K562 (cell line): ENCODE results near the gene DRC3. TPM values are rescaled to one million over a fixed set of nuclear protein-coding genes. Genes with fewer than 3 reads are reported as not detected.

Experiments used
- ZNF785 ChIP-seq: fragments of 250-450 bp; sonication (Bioruptor Pico); IDR thresholded peaks from 2 replicates; pipeline ENCODE4 v1.4.0; 2020; ENCODE audit warnings: mild to moderate bottlenecking
- polyA plus RNA-seq, 8 experiments: library from polyadenylated mRNA; depleted of rRNA in 4 of 8; stranded (reverse) in 5 of 8; unstranded in 3 of 8; fragments of >200 nt; fragmentation: Nextera tagmentation in 2 of 8; fragmentation: Illumina TruSeq in 1 of 8; extraction: Ambion mirVana in 2 of 8; extraction: Trizol in 1 of 8; gene quantifications; 2 replicates each; pipeline versions ENCODE4 v1.2.1 to v1.2.3, GENCODE V29; 2011 to 2014; ENCODE audit warnings: inconsistent platforms in 1 of 8, missing spikeins in 1 of 8
- total RNA-seq, 7 experiments: library from RNA; depleted of rRNA in 6 of 7; stranded (reverse); fragments of >200 nt in 6 of 7; fragmentation: Illumina TruSeq in 2 of 7; extraction: Trizol in 2 of 7; gene quantifications; 2 replicates each; pipeline versions ENCODE4 v1.2.1 to v1.2.3, GENCODE V29; 2011 to 2021; ENCODE audit warnings: low replicate concordance in 1 of 7
- TF ChIP-seq, protein P1 (sequence below), 2 experiments: fragments of 450-650 bp in 1 of 2; sonication (generic) in 1 of 2; formaldehyde crosslinking in 1 of 2; IDR thresholded peaks; 2 replicates each; pipeline versions ENCODE4 v1.7.1 to v1.9.0; 2016 to 2022; ENCODE audit warnings: inconsistent platforms in 1 of 2, mild to moderate bottlenecking in 1 of 2, missing genetic modification reagents in 1 of 2

The DRC3 gene
- total and polyA plus RNA-seq, 9 of the 15 experiments (the other 6 are each of a cell fraction or from before 2014, with no cell fraction given) = 0.10 to 0.84 (median 0.30) TPM; not detected in 3

DNA sequence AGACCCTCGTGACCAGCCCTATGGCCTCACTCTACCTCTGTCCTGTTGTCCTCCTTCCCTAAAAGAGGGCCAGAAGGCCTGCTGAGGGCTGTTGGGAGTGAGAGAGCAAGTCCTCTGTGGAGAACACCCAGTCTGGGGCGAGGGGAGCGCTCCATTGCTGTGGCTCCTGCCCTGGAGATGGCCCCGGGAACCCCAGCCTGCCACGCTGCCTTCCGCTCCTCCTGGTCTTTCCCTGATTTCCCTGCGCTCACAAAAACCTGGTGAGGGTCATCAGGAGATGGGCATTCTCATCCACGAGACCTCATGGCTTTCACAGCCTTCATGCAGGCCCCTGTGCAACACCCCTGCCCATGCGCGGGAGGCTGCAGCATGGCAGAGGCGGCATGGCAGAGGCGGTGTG, 21.2 kb downstream of the DRC3 start (continued):
- TF ChIP-seq, protein P1, sequence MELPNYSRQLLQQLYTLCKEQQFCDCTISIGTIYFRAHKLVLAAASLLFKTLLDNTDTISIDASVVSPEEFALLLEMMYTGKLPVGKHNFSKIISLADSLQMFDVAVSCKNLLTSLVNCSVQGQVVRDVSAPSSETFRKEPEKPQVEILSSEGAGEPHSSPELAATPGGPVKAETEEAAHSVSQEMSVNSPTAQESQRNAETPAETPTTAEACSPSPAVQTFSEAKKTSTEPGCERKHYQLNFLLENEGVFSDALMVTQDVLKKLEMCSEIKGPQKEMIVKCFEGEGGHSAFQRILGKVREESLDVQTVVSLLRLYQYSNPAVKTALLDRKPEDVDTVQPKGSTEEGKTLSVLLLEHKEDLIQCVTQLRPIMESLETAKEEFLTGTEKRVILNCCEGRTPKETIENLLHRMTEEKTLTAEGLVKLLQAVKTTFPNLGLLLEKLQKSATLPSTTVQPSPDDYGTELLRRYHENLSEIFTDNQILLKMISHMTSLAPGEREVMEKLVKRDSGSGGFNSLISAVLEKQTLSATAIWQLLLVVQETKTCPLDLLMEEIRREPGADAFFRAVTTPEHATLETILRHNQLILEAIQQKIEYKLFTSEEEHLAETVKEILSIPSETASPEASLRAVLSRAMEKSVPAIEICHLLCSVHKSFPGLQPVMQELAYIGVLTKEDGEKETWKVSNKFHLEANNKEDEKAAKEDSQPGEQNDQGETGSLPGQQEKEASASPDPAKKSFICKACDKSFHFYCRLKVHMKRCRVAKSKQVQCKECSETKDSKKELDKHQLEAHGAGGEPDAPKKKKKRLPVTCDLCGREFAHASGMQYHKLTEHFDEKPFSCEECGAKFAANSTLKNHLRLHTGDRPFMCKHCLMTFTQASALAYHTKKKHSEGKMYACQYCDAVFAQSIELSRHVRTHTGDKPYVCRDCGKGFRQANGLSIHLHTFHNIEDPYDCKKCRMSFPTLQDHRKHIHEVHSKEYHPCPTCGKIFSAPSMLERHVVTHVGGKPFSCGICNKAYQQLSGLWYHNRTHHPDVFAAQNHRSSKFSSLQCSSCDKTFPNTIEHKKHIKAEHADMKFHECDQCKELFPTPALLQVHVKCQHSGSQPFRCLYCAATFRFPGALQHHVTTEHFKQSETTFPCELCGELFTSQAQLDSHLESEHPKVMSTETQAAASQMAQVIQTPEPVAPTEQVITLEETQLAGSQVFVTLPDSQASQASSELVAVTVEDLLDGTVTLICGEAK (IDR thresholded peaks at IDR 0.05) = no peak
- TF ChIP-seq, protein P1 (CRISPR knock-in tag; IDR thresholded peaks at IDR 0.05) = no peak
- no peak for TF ChIP-seq ZNF785 (CRISPR knock-in tag)
- TF ChIP-seq, all 486 proteins: peak for 0
